ENCODE data around the gene NR2F1.

NR2F1 gene

GRCh38 chr5:93591323-93591945, 8.4 kb downstream of the NR2F1 start:
- DNase-seq = no peak

GRCh38 chr5:93592883-93593282, 9.9 kb downstream of the NR2F1 start:
- DNase-seq = no peak

- no peak for DNase-seq
Measured at GRCh38 chr5:93593476-93594131, 10.6 kb downstream of the NR2F1 start.

GRCh38 chr5:93594591-93595419, 11.8 kb downstream of the NR2F1 start:
- no peak for DNase-seq

- no peak for DNase-seq
Measured at GRCh38 chr5:93595420-93596147, 12.6 kb downstream of the NR2F1 start.

- DNase-seq = no peak
Measured at GRCh38 chr5:93596310-93596675, 13.3 kb downstream of the NR2F1 start.

GRCh38 chr5:93596676-93597490, 13.9 kb downstream of the NR2F1 start:
- DNase-seq = no peak

GRCh38 chr5:93598091-93599000, 15.3 kb downstream of the NR2F1 start:
- no peak for DNase-seq

GRCh38 chr5:93599001-93599379, 16.0 kb downstream of the NR2F1 start:
- DNase-seq = no peak

- no peak for DNase-seq
Measured at GRCh38 chr5:93599399-93600120, 16.5 kb downstream of the NR2F1 start.

GRCh38 chr5:93600409-93601070, 17.5 kb downstream of the NR2F1 start:
- DNase-seq = peak; percentile 19

- DNase-seq = peak; percentile 72
Measured at GRCh38 chr5:93601071-93601801, 18.2 kb downstream of the NR2F1 start.

- peak; percentile 91 for DNase-seq
Measured at GRCh38 chr5:93601802-93602155, 18.8 kb downstream of the NR2F1 start.

GRCh38 chr5:93602241-93603077, 19.4 kb downstream of the NR2F1 start:
- DNase-seq = peak; percentile 78

GRCh38 chr5:93603078-93603792, 20.2 kb downstream of the NR2F1 start:
- no peak for DNase-seq

GRCh38 chr5:93603793-93604643, 21.0 kb downstream of the NR2F1 start:
- no peak for DNase-seq

All from NCI-H82 (cell line).